ENCODE measurements around the gene TSC22D4.
A peak's percentile ranks its signal among the peaks of the same experiment; 100 is the strongest.
"Not testable (repeated sequence)": the region's sequence is repeated elsewhere in the genome, so short reads cannot be mapped to it uniquely, and the experiment has no call there.

The TSC22D4 gene

DNA sequence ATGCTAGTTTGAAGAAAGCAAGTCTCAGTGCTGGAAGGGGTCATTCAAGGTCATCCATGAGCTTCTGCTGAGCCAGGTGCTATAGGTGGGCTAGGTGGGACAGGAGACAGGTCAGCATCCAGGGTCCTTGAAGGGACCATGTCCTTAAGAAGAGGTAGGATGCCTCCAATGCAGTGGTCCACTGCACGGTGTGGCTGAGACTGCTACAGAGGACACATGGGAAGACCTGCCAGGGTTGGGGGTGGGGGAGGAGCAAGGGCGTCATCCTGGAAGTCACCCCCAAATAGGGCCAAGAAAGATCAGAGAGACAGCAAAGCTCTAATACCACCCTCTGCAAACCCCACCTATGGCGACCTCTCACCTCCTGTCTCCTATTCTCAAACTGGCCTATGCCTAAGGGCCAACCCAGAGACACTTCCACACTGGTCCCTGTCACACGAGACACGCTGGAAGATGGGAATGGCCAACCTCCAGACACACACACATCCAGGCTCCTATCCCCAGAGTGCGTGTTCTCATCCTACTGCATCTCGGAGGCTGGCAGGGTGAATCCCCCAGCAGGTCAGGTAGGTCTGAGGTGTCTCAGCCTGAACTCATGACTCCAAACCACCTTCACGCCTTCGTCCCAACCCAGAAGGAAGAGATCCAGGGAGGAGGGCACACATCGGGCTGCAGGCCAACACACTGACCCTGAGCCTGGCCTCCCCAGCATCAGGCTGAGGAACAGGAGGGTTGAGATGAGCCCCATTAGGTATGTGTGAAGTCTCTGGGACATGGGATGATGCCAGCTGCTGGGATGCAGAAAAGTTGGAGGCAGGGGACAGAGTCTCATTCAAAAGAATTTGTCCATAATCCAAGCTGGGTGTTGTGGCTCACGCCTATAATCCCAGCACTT is 37.1 kb downstream of the TSC22D4 start:
- DNase-seq, result no peak

DNA sequence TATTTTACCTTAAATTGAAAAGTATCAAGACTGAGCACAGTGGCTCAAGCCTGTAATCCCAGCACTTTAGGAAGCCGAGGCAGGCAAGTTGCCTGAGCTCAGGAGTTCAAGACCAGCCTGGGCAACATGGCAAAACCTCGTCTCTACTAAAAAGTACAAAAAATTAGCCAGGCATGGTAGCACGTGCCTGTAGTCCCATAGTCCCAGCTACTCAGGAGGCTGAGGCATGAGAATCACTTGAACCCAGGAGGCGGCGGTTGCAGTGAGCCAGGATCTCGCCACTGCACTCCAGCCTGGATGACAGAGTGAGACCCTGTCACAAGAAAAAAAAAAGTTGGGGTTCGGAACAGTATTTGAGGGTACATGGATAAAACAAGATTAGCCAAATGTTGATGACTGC is 39.8 kb downstream of the TSC22D4 start:
- DNase-seq, result not testable (repeated sequence)

- DNase-seq, result not testable (repeated sequence)
Observed at GRCh38 chr7:100438731-100439130, 40.3 kb downstream of the TSC22D4 start.

DNA sequence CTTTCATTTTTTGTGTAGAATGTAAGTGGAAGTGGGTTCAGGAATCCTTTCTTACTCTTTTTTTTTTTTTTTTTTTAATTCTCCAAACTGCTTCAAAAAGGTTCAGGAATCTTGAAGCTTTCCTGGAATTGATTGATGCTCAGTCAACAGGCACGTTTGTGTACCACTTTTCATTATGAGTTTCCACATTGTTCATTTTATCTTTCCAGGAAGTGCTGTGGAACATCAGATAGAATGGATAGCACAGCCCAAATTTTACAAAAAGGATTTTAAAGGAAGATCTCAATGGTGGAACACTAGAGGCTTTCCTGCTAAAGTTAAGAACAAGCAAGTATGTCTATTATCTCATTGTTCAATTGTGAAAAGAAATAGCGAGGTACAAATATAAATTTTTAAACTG is 40.8 kb downstream of the TSC22D4 start:
- no peak for DNase-seq

DNA sequence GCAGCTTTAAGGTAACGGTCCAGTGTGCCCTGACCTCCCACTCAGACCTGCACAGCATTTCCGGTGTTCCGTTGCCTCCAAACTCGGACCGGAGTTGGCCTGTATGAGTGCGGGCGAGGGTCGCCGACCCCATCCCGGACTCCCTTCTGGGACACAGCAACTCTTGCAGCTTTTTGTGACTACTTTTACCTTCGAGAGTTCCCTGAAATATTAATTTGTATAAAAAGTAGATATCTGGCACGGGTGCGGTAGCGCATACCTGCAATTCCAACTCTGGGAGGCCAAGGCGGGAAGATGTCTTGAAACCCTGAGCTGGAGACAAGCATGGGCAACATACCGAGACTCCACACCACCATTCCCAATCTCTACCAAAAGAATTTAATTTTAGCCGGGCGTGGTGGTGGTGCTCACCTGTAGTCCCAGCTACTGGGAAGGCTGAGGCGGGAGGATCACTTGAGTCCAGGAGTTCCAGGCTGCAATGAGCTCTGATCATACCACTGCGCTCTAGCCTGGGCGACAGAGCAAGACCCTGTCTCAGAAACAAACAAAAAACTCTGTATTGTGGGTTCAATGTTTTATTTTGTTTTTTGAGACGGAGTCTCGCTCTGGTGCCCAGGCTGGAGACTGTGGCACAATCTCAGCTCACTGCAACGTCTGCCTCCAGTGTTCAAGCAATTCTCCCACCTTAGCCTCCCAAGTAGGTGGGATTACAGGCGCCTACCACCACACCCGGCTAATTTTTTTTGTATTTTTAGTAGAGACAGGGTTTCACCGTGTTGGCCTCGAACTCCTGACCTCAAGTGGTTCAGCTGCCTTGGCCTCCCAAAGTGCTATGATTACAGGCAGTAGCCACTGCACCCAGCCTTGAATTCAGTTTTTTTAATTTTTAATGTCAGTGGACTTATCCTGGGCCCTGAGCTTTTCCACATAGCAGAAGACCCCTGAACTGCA is 41.6 kb downstream of the TSC22D4 start:
- DNase-seq, result no peak

DNA sequence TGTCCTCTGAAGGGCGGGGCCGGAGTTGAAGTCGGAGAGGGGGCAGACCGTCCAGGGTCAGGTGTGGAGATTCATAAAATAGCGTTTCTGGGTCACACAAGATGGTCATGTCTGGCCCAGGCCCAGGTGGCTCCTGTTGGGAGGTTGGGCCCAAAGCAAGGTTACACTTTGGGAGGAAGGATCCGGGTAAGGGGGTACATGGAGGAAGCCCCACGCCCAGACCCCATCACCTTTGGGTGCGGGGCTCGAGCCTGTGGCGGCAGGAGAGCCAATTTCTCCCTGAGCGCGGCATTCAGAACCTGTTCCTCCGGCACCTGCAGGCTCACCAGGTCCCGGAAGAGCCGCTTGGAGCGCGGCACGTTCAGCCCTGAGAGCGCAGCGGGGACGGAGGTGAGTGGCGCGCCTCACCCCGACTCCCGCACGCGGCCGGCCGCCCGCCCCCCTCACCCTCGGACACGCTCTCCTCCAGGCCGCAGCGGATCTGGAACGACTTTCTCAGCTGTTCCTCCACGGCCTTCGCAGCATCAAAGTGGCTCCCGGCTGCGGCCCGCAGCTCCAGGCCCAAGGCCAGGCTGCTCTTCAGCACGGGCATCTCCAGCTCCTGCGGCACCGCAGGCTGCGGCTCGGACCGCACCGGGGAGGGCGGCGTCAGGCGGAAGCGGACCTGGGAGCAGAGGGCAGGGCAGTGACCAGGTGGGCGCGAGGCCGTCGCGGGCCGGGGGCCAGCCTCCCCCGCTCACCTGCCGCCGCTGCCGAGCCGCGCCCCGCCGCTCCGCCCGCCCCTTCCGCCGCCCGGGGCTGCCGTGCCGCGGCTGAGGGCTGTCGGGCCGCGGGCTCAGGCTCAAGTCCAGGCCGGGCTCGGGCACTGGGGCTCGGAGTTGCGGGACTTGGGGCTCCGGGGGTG is 43.4 kb downstream of the TSC22D4 start:
- DNase-seq, result no peak

DNA sequence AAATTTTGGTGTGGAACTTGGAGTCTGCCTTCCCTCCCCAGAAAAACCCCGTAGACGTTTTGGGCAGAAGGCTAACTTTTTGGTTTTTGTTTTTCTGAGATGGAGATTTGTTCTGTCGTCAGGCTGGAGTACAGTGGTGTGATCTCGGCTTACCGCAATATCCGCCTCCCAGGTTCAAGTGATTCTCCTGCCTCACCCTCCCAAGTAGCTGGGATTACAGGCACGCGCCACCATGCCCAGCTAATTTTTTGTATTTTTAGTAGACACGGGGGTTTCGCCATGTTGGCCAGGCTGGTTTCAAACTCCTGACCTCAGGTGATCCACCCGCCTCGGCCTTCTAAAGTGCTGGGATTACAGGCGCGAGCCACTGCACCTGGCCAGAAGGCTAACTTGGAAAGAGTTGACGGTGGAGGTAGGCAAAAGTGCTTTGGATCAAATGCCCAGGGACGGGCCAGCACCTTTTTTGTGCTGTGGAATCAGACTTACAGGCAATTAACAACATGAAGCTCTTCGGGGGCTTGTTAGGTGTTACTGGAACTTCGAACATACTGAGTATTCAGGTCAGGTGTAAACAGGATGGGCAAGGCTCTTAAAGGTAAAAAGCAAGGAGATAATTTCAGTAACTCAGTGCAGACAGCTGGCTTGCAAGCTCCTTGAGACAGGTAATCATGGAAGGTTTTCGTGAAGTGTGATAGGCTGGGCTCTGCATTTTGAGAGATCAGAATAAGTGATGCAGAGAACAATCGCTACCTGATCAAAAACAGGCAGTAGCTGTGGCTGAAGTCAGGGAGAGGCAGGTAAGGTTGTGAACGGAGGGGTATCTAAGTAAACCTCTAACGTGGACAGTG is 44.5 kb downstream of the TSC22D4 start:
- DNase-seq, result no peak

DNA sequence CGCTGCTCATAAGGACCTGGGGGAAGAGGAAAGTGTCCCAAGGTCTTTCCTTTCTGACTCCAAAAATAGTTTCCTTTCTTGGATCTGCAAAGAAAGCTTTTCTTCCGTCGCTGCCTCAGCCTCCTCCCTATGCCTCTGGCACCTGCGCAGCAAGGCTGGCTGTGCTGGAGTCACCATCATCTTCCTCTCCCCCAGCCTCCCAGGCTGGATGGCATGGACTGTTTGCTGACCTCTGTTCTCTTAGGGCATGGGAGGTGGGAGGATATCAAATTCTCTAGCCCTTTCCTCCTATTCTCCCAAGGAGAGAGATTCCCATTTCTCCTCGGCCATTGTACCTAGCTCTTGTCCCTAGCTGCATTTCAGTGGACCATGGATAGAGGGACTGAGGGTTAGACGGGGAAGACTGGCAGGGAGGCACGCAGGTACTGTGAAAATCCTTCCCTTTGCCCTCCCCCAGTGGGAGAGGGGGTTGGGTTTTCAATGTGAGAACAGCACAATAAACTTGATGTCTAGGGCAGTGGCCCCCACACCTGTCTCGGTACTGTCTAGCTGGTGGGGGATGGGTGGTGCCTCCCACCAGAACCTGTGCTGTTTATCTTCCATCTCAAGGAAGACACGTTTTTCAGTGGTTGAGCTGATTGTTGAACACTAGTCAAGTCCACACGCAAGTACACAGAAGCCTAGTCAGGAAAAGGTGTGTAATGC is 45.3 kb downstream of the TSC22D4 start:
- no peak for DNase-seq

DNA sequence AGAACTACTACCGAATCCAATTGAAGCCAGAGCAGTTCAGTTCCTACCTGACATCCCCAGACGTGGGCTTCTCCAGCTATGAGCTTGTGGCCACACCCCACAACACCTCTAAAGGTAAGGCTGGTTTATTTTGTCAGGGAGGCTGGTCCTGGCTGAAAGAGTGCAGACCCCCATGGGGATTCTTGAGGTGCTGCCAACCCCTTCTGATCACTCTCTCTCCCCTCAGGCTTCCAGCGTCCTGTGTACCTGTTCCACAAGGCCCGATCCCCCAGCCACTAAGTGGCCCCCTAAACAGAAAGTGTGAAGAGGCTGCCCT is 45.8 kb downstream of the TSC22D4 start:
- DNase-seq, result no peak

GRCh38 chr7:100432621-100433275 is 46.3 kb downstream of the TSC22D4 start:
- no peak for DNase-seq

DNA sequence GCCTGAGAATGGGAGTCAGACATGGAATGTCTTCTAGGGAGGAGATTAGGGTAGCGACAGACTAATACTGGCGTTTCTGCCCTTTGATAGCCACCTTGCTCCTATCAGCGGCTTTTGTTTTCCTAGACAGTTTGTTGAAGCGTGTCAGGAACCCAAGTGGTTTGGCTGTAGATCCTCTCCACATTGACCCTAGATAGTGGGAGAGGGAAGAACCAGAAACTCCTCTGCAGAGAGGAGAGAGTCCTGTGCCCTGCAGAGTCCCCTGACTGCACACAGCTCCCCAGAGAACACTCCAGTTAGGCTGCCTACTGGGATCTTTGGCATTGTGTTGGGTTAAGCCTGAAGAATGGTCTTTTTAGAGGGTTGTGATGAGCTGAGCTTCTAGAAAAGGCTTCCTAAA is 47.0 kb downstream of the TSC22D4 start:
- no peak for DNase-seq

GRCh38 chr7:100431286-100431735 is 47.7 kb downstream of the TSC22D4 start:
- DNase-seq, result no peak

- no peak for DNase-seq
Observed at GRCh38 chr7:100430493-100431285, 48.3 kb downstream of the TSC22D4 start.

DNA sequence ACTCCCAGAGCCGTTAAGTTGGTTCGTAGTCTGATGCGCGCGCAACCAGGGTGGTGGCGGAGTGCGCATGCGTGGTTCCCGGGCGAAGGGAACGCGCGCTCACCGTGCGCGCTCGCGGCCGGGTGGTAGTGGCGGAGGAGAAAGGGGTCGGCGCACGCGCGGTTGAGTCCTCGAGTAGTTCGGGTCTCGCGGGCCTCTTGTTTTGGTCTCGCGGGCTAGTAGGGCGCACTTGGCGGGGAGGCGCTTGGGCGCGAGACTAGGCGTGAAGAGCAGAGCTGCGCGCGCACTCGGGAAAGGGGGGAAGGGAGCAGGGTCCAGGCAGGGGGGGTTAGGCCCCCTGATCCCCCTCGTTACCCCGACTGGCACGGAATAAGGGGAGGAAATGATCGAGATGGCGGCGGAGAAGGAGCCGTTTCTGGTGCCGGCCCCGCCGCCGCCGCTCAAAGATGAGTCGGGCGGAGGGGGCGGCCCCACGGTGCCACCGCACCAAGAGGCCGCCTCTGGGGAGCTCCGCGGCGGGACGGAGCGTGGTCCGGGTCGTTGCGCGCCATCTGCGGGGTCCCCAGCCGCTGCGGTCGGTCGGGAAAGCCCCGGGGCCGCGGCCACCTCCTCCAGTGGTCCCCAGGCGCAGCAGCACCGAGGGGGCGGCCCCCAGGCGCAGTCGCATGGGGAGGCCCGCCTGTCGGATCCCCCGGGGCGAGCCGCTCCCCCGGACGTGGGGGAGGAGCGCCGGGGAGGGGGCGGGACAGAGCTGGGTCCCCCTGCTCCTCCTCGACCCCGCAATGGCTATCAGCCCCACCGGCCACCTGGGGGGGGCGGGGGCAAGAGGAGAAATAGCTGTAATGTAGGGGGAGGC is 49.1 kb downstream of the TSC22D4 start, which contains the start of gene MEPCE:
MEPCE (plus strand) TSS at position 195 of the 856 bp plus-strand sequence; CDS start at position 383, 188 bp downstream.
- peak; percentile 98 for DNase-seq

DNA sequence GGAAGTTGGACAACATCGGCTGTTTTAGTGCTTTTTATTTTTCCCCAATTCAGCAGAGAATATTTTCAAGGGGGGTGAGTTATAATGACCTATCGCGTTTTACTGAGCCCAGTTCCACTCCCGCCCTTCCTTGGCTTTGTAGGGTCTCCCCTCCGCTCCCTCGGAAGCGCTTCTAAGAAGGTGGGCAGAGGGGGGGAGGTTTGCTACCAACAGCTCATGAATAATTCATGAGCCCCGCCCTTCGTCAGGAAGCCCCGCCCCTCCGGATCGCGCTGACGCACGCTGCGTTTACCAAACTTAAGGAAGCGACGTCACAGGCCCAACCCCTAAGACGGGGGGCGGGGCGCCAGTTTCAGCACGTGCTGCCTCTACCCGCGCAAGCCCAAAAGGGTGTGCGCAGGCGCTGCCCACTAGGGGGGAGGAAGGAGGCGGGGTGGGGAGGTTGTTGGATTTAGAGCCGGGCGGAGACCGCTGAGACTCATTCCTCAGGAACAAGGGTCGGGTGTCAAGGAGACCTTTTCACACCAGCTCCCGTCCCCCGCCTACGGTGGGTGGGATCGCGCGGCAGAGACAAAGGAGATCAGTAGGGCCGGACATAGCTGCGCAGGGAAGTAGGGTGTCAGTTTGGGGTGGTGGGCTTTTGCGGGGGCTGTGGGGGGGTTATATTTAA is 49.9 kb downstream of the TSC22D4 start:
- DNase-seq, result peak; percentile 100

DNA sequence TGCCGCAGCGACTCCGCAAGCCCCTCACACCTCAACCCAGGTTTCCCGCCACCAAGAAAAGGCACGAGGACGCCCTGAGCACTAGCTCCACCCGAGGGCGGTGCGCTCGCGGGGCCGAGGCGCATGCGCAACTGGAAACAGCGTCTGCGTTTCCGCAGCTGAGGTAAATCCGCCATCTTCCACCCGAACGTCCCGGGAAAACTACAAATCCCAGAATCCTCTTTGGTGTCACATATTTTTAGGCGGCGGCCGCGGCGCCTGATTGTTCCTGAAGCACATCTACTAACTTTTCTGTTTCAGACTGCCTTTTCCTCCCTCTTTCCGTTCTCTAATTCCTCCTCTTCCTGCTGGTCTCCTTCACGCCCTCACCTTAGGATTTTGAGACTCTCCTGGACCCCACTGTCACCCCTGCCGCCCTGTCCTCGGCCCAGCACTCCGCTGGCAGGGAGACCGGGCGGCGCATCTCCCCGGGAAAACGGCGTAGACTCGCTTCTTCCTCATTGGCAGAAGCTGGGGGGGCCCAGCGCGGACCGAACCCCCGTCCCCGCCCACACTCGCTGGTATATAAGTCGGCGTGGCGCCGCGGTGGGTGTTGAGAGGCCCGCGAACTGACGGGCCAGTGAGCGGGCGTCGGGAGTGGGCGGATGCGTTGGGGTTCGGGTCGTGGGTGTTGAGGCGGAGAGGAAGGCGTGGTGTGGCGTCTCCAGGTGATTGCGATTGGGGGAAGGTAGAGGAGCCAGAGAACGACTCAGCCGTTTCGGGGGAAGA is 50.6 kb downstream of the TSC22D4 start, which contains the start of gene ZCWPW1:
ZCWPW1 (minus strand) TSS at position 505 of the 768 bp plus-strand sequence. CDS start 8,054 bp downstream, outside the sequence.
- DNase-seq, result peak; percentile 98

DNA sequence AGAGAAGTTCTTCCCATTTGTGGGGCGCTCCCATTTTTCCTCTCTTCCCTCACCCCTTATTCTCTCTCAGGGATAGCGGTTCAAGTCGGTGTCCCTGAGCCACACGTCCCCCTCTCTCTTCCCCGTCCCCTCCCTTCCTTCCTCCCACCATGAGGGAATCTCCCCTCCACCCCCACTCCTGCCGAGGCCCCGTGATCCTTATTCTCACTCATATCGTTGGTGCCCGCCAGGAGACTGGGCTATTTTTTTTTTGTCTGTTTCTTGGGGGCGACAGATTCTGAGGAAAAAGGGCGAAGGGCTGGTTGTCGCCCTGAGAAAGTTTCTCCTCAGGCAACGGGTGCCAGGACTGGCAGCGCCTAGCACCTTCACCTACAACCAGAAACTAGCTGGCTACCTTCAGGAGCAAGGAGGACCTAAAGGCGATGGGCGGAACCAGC is 51.2 kb downstream of the TSC22D4 start:
- DNase-seq, result no peak

Data from fibroblast of skin of right biceps (primary cell).